HG03457 (cell line): Measurements from ENCODE around the gene CEP70.
"Not testable (repeated sequence)": the region's sequence is repeated elsewhere in the genome, so short reads cannot be mapped to it uniquely, and the experiment has no call there.

Experiments used
- ATAC-seq: cut with Tn5 transposase; IDR thresholded peaks from one replicate; pipeline ENCODE4 v1.9.1; 2021; ENCODE audit warnings: moderate number of reproducible peaks; ENCODE audit not compliant: unreplicated experiment

The CEP70 gene

DNA sequence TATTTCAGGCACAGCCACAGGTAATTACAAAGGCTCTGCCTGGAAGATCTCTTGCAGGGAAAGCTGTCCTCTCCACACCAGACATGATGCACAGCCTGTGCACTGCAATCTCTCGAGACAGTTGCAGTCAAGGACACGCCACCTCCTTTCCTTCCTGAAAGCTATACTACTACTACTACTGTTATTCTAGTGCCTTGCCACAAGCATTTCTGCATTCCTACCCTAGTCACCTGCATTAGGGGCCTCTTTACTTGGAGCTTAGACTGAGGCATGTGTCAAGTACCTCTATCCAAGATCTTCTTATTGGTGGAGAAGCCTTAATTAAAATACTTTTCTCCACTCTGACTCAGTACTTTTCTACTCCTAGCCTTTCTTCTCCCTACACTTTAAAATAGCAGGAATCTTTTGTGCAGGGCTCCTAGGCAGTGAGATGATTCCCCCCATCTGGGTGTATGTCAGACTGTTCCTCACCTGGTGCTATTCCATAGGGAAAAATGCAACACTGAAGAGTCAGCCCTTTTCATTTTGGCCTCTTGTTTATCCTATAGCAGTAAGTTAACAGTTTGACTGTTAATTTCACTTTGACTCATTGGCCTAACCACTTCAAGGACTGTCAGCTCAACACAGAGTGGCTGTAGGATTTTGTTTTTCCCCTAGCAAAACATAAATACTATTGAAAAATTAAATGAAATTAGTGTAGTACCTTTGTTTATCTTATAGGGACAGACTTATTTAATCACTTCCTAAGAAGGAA is 80.8 kb downstream of the CEP70 start:
- no peak for ATAC-seq

DNA sequence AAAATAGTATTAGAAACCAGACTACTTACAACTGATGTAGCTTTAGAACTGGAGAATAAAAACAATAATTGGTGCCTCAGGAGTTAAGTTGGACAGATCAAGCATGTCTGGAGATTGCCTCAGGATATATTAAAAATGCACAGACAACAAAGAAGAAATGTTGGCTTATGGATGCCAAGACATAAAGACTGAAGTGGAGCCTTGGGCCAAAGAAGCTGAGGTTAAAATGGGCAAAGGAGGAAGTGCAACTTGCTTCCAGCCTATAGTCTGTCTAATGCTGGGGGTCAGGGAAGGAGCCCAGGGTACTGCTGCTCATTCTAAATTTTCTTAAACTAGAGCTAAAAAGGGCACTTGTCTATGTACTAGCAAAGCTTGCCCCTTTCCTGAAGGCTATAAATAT is 82.1 kb downstream of the CEP70 start:
- no peak for ATAC-seq

DNA sequence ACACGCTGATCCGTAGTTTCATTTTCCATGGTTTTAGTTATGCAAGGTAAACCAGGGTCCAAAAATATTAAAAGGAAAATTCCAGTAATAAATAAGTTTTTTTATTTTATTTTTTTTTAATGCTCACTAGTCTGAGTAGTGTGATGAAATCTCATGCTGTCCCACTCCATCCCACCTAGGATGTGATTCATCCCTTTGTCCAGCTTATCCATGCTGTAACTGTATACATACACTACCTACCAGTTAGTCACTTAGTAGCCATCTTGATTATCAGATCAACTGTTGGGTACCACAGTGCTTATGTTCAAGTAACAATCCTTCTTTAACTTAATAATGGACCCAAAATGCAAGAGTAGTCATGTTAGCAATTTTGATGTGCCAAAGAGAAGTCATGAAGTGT is 84.5 kb downstream of the CEP70 start:
- no peak for ATAC-seq

DNA sequence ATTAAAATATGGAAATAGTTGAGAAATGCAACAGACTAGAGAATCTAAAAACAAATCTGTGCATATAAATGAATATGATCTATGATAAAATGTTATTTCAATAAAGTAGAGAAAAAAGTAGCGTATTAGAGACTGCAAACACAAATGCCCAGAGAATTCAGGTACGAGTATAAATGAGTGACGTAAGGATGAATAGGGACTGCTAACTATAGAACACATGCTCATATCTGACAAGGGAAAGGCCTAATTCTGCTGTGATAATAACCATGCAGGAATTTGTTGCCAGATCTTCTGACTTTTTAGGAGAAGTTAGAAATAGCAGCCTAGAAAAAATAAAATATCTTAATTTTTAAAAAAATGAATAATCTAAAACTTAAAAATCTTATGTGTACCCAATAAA is 86.5 kb downstream of the CEP70 start:
- ATAC-seq: no peak

DNA sequence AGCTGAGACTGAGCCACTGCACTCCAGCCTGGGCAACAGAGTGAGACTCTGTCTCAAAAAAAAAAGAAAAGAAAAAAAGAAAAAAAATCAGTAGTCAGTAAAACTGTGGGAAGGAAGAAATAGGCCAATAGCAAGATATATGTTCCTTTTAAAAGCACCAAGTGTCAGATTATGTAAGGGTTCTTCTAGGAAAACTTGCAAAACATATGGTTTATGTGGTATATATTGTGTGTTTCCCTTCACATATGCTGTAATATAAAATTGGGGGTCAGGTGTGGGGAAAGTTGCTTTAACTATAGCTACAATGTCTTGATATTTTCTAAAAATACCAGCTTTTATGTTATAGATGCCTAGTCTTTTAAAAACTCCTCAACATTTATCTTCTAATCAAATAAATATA is 95.1 kb downstream of the CEP70 start:
- no peak for ATAC-seq

DNA sequence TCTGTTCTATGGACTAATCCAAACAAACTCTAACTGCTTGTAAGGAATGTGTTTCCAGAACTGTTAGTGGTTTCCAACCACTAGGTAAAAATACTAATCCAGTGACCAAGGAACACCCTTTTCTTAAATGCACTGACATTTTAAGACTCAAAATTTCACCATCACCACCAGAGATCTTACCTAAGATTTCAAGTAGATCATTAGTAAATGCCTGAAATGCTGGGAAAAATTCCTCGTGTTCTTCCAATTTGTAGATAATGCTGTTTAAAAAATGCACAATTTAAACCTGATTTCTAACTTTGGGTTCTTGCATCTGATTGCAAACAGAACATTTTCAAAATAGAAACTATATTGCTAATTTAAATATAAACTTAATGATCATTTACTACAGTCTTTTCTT is 96.2 kb downstream of the CEP70 start:
- no peak for ATAC-seq

DNA sequence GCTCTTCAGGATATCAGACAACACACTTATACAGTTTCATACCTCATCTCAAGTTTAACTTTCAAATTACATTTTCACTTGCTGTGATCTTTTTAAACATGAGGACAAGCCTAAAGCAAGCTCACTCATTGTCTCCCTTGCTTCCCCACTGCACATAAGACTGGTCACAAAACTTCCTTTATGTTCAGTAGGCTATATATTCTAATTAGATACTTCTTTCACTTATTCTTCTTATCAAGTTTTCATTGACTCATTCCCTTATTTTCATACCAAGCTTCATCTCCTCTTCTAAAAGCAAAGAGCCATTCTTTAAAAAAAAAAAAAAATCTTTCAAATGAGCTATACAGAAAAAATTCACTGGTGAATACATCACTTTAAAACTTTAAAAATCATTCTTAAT is 97.0 kb downstream of the CEP70 start:
- no peak for ATAC-seq

DNA sequence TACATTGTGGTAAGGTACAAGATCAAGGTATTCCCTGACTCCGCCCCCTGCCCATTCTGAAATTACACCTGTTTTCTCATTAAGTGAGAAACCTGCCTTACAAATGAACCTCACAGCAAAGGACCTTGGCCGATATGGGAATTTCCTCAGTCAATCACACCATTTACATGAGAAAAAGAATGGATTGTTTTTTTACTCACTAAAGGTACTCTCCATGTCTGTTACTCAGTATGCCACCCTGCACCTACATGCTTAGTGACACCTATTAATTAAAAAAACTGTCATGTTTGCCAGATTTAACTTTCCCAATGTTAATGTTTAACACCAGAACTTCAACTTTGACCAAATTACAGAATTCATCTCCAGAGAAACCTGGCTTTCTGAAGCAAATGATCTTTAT is 97.6 kb downstream of the CEP70 start:
- ATAC-seq: no peak

DNA sequence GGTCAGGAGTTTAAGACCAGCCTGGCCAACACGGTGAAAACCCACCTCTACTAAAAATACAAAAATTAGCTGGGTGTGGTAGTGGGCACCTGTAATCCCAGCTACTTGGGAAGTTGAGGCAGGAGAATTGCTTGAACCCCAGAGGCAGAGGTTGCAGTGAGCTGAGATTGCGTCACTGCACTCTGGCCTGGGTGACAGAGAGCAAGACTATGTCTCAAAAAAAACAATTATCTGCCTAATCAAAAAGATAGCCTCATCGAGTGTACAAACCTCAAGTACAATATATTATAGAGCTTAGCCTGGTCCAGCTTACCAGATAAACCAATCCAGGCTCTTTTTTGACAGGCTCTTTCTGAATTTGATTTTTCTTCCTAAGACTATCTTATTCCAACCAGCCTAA is 98.4 kb downstream of the CEP70 start:
- not testable (repeated sequence) for ATAC-seq

DNA sequence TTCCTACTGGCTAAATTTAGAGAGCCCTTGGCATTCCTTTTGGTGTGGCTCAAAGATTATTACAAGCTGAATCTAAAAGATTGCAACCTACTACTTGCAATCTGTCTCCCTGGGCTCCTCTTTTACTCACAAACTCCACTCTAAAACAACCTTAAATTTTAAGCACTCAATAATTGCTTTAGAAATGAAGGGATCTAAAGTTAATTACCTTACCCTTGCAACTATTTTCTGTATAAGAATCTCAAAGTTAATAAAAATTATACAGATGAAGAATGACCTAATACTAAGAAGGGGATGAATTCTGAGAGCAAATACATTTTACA is 99.5 kb downstream of the CEP70 start:
- ATAC-seq: no peak

DNA sequence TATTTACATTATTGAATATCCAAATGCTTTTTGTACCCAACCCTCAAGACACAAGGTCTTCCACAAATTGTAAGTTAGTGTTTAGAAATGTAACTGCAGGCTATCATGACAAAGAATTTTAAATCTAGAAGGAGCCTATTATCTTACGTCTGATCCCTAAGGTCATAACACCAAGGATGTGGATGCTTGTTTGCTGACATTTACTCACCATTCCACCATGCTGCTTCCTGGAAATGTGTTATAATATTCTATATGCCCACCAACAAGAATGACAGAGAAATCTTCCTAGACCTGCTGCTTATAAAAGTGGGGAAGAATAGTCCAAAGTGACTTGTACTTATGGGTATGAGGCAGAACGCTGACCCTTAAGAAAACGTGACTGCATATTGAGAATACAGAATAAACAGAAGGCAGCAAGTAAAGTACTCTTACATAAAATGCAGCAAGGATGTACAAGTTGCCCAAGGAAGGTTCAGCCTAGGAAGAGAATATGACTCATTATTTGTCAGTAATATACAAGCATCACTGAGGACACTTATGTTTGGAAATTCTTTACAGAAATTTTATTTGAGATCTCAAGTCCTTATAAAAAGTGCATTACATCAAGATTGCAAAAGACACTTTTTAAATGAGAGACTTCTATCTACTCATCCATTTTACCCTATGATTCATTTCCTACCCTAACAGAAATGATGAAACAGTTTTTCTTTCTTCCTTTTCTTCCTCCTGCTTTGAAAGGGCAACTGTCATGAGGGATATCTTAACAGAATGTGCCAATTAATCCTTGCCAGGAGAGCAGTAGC is 100.1 kb downstream of the CEP70 start:
- no peak for ATAC-seq

DNA sequence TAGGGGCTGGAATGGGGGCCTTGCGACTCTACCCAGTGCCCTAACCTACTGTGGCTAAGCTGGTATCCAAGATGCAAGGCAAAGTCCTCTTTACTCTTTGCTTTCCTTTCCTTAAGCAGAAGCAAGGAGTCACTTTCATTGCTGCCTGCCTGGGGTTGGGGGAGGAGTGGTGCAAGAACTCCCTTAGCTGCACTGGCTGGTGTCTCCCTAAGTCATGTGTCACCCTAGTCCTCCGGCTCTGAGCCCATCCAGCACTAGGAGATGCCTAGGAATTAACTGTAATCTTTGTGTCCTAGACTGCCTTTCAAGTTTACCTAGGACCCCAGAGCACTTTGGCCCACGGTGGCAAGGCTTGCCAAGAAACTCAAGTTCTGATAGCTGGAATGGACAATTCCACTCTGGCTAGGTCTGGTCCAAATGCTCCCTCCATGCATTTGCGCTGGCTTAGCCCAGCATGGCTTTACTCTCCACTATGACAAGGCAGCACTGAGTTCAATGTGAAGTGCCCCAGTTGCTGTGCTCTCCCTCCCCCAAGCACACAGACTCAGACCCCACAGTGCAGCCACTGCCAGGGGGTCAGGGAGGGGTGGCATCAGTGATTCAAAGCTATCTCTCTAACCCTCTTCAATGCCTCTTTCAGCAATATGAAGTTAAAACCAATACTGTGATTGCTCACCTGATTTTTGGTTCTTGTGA is 100.9 kb downstream of the CEP70 start:
- ATAC-seq: no peak

DNA sequence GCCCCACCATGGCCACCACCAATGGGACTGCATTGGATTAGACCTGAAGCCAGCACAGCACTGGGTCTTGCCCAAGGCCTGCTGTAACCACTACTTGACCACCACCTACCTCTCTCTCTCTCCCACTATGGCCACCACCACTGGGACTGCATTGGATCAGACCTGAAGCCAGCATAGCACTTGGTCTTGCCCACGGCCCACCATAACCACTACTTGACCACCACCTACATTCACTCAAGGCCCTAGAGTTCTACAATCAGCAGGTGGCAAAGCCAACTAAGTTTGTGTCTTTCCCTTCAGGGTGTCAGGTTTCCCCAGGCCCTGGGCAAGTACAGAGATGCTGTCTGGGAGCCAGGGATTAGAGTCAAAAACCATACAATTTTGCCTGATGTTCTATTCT is 102.1 kb downstream of the CEP70 start:
- ATAC-seq: no peak

DNA sequence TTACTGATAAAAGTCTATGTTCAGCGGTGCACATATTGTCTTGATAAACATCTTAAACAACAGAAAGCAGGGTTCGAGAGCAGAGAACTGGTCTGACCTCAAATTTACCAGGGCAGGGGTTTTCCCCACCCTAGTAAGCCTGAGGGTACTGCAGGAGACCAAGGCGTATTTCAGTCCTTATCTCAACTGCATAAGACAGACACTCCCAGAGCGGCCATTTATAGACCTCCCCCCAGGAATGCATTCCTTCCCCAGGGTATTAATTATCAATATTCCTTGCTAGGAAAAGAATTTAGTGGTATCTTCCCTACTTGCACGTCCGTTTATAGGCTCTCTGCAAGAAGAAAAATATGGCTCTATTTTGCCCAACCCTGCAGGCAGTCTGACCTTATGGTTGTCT is 107.5 kb downstream of the CEP70 start:
- not testable (repeated sequence) for ATAC-seq

DNA sequence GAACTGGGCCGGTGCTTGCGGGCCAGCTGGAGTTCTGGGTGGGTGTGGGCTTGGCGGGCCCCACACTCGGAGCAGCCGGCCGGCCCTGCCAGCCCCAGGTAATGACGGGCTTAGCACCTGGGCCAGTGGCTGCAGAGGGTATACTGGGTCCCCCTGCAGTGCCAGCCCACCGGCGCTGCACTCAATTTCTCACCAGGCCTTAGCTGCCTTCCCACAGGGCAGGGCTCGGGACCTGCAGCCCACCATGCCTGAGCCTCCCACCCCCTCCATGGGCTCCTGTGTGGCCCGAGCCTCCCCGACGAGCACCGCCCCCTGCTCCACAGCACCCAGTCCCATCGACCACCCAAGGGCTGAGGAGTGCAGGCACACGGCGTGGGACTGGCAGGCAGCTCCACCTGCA is 109.4 kb downstream of the CEP70 start:
- ATAC-seq: not testable (repeated sequence)

DNA sequence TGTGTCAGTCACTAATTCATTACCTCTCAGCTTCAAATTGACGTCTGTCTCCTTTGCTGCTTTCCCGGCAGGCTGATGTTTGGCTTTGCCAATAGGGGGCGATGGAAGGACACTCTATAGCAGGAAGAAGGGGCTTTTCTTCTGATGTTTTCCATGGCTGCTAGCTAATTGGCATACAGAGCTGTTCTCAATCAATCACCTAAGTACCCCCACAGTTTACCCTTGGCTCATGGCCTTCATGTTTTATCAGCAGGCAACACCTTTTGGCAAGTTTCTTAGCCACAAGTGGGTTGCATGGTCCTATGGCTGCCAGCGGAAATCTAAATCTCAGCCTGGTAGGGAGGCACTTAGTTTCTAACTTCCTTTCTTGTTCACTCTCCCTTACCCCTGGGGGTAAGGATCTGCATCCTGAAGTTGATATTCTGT is 114.6 kb downstream of the CEP70 start:
- ATAC-seq: no peak

DNA sequence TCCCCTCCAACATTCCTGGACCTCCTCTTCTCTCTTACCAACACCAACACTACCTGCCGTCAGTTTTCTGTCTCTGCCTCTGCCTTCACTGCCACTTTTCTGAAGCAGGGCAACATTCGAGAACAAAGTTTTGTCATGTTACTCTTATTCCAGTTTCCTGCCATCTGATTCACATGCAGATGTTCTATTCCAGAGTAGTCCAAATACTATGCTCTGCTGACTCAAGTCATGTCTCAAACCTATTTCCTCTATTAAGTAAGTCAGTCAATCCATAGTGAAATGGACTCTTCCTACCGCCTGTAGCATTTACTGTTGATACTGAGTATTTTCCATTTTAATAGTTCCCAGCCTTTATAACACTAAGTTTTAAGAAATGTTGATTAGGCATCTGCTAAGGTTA is 116.3 kb downstream of the CEP70 start:
- no peak for ATAC-seq

DNA sequence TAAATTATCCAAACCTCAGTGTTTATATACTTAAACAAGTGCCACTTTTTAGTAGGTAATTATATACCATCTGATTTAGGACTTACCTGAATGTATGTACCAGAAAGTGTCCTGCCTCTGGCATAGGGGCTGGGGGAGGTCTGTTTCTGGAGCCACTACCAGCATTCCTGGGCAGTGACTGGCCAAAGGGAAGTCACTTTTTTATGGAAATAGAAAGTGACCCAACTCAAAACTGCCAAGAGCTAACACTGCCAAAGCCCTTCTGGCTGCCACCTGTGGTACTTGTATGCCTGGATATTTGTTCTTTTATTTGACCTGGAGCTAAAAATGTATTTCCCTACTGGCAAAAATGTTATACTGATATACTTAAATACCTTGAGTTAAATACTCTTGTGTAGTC is 116.9 kb downstream of the CEP70 start:
- ATAC-seq: no peak

DNA sequence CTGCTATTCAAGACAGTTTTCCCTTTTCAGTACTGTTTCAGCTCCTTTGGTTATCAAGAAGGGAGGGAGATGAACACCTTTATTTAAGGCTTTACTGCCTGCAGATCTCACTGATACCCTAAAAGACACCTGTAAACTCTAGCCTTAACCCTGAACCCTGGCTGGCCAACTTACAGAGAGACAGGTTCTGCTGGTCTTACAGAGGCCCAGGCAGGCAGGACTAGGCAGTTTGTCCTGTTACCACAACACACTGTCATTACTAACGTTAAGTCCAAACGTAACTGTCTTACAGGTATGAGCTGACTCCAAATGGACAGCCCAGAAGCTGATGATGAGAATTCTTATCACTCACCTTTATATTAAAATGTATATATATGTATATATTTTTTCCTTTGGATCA is 117.5 kb downstream of the CEP70 start:
- no peak for ATAC-seq

DNA sequence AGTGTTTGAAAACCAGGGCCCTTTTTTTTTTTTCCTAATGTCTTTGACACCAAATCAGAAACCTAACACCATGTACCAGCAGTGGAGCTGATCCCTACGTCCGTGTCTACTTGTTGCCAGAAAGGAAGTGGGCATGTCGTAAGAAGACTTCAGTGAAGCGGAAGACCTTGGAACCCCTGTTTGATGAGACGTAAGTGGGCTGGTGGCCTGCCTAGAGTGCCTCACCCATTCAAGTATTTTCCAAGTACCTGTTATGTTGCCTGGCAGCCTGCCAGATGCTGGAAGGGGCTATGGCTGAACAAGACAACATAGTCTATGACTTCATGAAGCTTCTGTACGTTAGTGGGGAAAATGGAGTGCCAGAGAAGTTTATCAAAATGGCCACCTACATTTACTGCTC is 119.9 kb downstream of the CEP70 start:
- no peak for ATAC-seq

DNA sequence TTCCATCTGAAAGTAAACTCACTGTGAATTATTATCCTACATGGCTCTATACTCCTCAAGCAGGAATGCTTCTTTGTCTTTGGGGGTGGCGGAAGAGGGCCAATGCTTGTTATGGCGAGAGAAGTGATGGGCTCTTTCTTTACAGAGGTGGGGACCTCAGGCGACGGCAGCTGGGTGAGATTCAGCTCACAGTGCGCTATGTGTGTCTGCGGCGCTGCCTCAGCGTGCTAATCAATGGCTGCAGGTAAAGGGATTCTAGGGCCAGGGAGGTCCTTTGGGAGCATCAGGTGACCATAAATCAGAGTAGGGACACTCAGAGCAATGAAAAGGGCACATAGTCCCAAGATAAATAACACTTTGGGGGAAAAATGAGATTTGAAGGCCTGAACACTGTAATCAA is 120.7 kb downstream of the CEP70 start:
- no peak for ATAC-seq
